SH-SY5Y (cell line): ENCODE results near the gene AAGAB.

ENCODE experiments used
- GATA2 ChIP-seq: IDR thresholded peaks from 2 replicates; pipeline ENCODE4 v1.6.1; 2011; ENCODE audit warnings: mild to moderate bottlenecking, low read depth, low read length
- GATA3 ChIP-seq: IDR thresholded peaks from 2 replicates; pipeline ENCODE4 v1.6.1; 2011; ENCODE audit warnings: low read depth, mild to moderate bottlenecking, low read length, moderate library complexity

GRCh38 chr15:67165254-67166253, 88.9 kb downstream of the AAGAB start:
- TF ChIP-seq GATA3 = no peak
- no peak for TF ChIP-seq GATA2
